Right atrium auricular region (tissue), 2 donors: ENCODE measurements around the gene LRRTM1. TPM values are rescaled to one million over a fixed set of nuclear protein-coding genes. Genes with fewer than 3 reads are reported as not detected.

Experiments used
- DNase-seq: peaks from one replicate; pipeline ENCODE4 v3.0.0-alpha.2; 2019; ENCODE audit warnings: low spot score
- H3K27ac ChIP-seq, 2 donors: fragments of 200-600 bp; sonication (generic); 1 replicate in 1 of 2; 2 replicates in 1 of 2; pipeline ENCODE4 v1.5.1; 2016 to 2019
- H3K27me3 ChIP-seq, 2 donors: fragments of 200-600 bp; sonication (generic); one replicate each; pipeline versions ENCODE4 v1.5.1 to v1.6.0; 2017 to 2019
- H3K36me3 ChIP-seq: fragments of 200-600 bp; sonication (generic); one replicate; pipeline ENCODE4 v1.5.1; 2016
- H3K4me1 ChIP-seq, 2 donors: fragments of 200-600 bp; sonication (generic); one replicate each; pipeline versions ENCODE4 v1.5.1 to v1.6.0; 2017 to 2019
- H3K4me3 ChIP-seq, 2 donors: fragments of 200-600 bp; sonication (generic); 1 replicate in 1 of 2; 2 replicates in 1 of 2; pipeline ENCODE4 v1.5.1; 2017 to 2019; ENCODE audit warnings: mild to moderate bottlenecking in 1 of 2, moderate library complexity in 1 of 2
- H3K9me3 ChIP-seq, 2 donors: fragments of 200-600 bp; sonication (generic); one replicate each; pipeline ENCODE4 v1.5.1; 2019
- CTCF ChIP-seq, 2 donors: fragments of 200-600 bp; sonication (generic); IDR thresholded peaks; one replicate each; pipeline ENCODE4 v1.5.1; 2019; ENCODE audit warnings: antibody characterized with exemption in 2 of 2
- total RNA-seq, 2 donors: library from RNA; depleted of rRNA; stranded (reverse); fragments of >200 nt; gene quantifications; one replicate each; pipeline ENCODE4 v1.1.0, GENCODE V29; 2016

LRRTM1 gene
- total RNA-seq, result under 1 TPM; 0.31 to 0.37 TPM

GRCh38 chr2:80303909-80304837, at the start of gene LRRTM1:
TSS of gene LRRTM1 (minus strand) at chr2:80304752. CDS start at chr2:80303819, 933 bp downstream.
- Histone ChIP-seq H3K4me3 (peak within 1 kb of the TSS; percentile 32 to 48), H3K4me1 (peaks cover 0 to 15% of the 10 kb centered on the region in 2 donors), H3K27ac (no peak within 1 kb of the TSS), H3K27me3 (peaks cover 13 to 21% of the 10 kb centered on the region in 2 donors), H3K9me3 (no peaks in the 10 kb centered on the region), H3K36me3 (no peaks in the 10 kb centered on the region)
- no peak for DNase-seq
- no peak for TF ChIP-seq CTCF (IDR thresholded peaks at IDR 0.05)

- no peaks in the 10 kb centered on the region for H3K36me3 ChIP-seq
- TF ChIP-seq CTCF (IDR thresholded peaks at IDR 0.05), result no peak
- no peaks in the 10 kb centered on the region for H3K27me3 ChIP-seq
- no peaks in the 10 kb centered on the region for H3K4me1 ChIP-seq
- H3K27ac ChIP-seq, result no peak overlapping the region
- DNase-seq, result no peak
- H3K9me3 ChIP-seq, result no peaks in the 10 kb centered on the region
- H3K4me3 ChIP-seq, result no peak overlapping the region
Observed at GRCh38 chr2:80351231-80351630, 46.7 kb upstream of the LRRTM1 start.

- TF ChIP-seq CTCF (IDR thresholded peaks at IDR 0.05), result no peak
- no peaks in the 10 kb centered on the region for H3K27me3 ChIP-seq
Observed at GRCh38 chr2:80348953-80349352, 44.4 kb upstream of the LRRTM1 start.

GRCh38 chr2:80348078-80348477, 43.5 kb upstream of the LRRTM1 start:
- DNase-seq, result no peak
- Histone ChIP-seq H3K27ac (no peak overlapping the region), H3K36me3 (no peaks in the 10 kb centered on the region), H3K27me3 (no peaks in the 10 kb centered on the region), H3K9me3 (no peaks in the 10 kb centered on the region), H3K4me3 (no peak overlapping the region), H3K4me1 (no peaks in the 10 kb centered on the region)
- no peak for TF ChIP-seq CTCF (IDR thresholded peaks at IDR 0.05)

More at GRCh38 chr2:80348953-80349352, 44.4 kb upstream of the LRRTM1 start:
- H3K9me3 ChIP-seq, result no peaks in the 10 kb centered on the region
- no peak for DNase-seq
- H3K4me1 ChIP-seq, result no peaks in the 10 kb centered on the region
- H3K36me3 ChIP-seq, result no peaks in the 10 kb centered on the region
- H3K27ac ChIP-seq, result no peak overlapping the region
- no peak overlapping the region for H3K4me3 ChIP-seq

- no peak overlapping the region for H3K27ac ChIP-seq
- no peak overlapping the region for H3K4me3 ChIP-seq
- H3K27me3 ChIP-seq, result no peaks in the 10 kb centered on the region
- H3K9me3 ChIP-seq, result no peaks in the 10 kb centered on the region
- no peak for TF ChIP-seq CTCF (IDR thresholded peaks at IDR 0.05)
- no peaks in the 10 kb centered on the region for H3K36me3 ChIP-seq
- DNase-seq, result no peak
- no peaks in the 10 kb centered on the region for H3K4me1 ChIP-seq
Observed at GRCh38 chr2:80340022-80340421, 35.5 kb upstream of the LRRTM1 start.
